KMS-11 (cell line): ENCODE measurements around the gene RNF26.

Source experiments
- H2AFZ ChIP-seq: fragments of 200-600 bp; sonication (generic); 2 replicates; pipeline ENCODE4 v1.6.1; 2016; ENCODE audit warnings: antibody characterized with exemption, mixed run types, low read depth
- H3K27ac ChIP-seq: fragments of 200-600 bp; sonication (generic); 2 replicates; pipeline ENCODE4 v1.6.1; 2016; ENCODE audit warnings: mild to moderate bottlenecking, mixed run types
- H3K27me3 ChIP-seq: fragments of 200-600 bp; sonication (generic); 2 replicates; pipeline ENCODE4 v1.6.1; 2017; ENCODE audit warnings: mild to moderate bottlenecking, low read depth, mixed run types, moderate library complexity; ENCODE audit not compliant: insufficient read depth
- H3K36me3 ChIP-seq: fragments of 200-600 bp; sonication (generic); 2 replicates; pipeline ENCODE4 v1.6.1; 2017; ENCODE audit warnings: mild to moderate bottlenecking, mixed run types; ENCODE audit not compliant: insufficient read depth
- H3K4me1 ChIP-seq: fragments of 200-600 bp; sonication (generic); 2 replicates; pipeline ENCODE4 v1.6.1; 2016; ENCODE audit warnings: mild to moderate bottlenecking, low read depth, mixed run types; ENCODE audit not compliant: poor library complexity, severe bottlenecking
- H3K4me2 ChIP-seq: fragments of 200-600 bp; sonication (generic); 2 replicates; pipeline ENCODE4 v1.7.0; 2016; ENCODE audit warnings: mild to moderate bottlenecking, mixed run types
- H3K4me3 ChIP-seq: fragments of 200-600 bp; sonication (generic); IDR thresholded peaks from 2 replicates; pipeline ENCODE4 v1.6.1; 2017; ENCODE audit warnings: low read depth, low read length, mixed read lengths; ENCODE audit not compliant: insufficient read depth
- H3K79me2 ChIP-seq: fragments of 200-600 bp; sonication (generic); 2 replicates; pipeline ENCODE4 v1.6.1; 2016; ENCODE audit warnings: low read depth, mixed run types; ENCODE audit not compliant: insufficient read depth
- H3K9ac ChIP-seq: fragments of 200-600 bp; sonication (generic); 2 replicates; pipeline ENCODE4 v1.6.1; 2016; ENCODE audit warnings: mild to moderate bottlenecking, mixed run types
- H4K20me1 ChIP-seq: fragments of 200-600 bp; sonication (generic); 2 replicates; pipeline ENCODE4 v1.6.1; 2016; ENCODE audit warnings: mild to moderate bottlenecking, mixed run types; ENCODE audit not compliant: insufficient read depth
- CTCF ChIP-seq: fragments of 200-600 bp; sonication (generic); conservative IDR thresholded peaks from 2 replicates; pipeline ENCODE4 v1.6.1; 2017; ENCODE audit warnings: low read depth, mild to moderate bottlenecking, antibody characterized with exemption, low read length, moderate library complexity, mixed read lengths

Gene RNF26

GRCh38 chr11:119375337-119376196, 41.2 kb downstream of the RNF26 start:
- Histone ChIP-seq H4K20me1 (no peaks in the 10 kb centered on the region), H2AFZ (no peak overlapping the region), H3K4me3 (no peak overlapping the region), H3K9ac (no peak overlapping the region), H3K36me3 (no peaks in the 10 kb centered on the region), H3K4me1 (no peaks in the 10 kb centered on the region), H3K4me2 (no peak overlapping the region), H3K27ac (no peak overlapping the region), H3K79me2 (no peaks in the 10 kb centered on the region), H3K27me3 (no peaks in the 10 kb centered on the region)
- TF ChIP-seq CTCF, result no peak

- no peak overlapping the region for H3K4me2 ChIP-seq
- no peaks in the 10 kb centered on the region for H3K27me3 ChIP-seq
- no peaks in the 10 kb centered on the region for H4K20me1 ChIP-seq
- no peak overlapping the region for H3K4me3 ChIP-seq
- no peak overlapping the region for H3K9ac ChIP-seq
- H3K79me2 ChIP-seq, result no peaks in the 10 kb centered on the region
- H3K36me3 ChIP-seq, result no peaks in the 10 kb centered on the region
- no peaks in the 10 kb centered on the region for H3K4me1 ChIP-seq
- no peak overlapping the region for H2AFZ ChIP-seq
- H3K27ac ChIP-seq, result no peak overlapping the region
- no peak for TF ChIP-seq CTCF
Observed at GRCh38 chr11:119376197-119376847, 42.0 kb downstream of the RNF26 start.

GRCh38 chr11:119377112-119377901, 43.0 kb downstream of the RNF26 start:
- Histone ChIP-seq H3K4me1 (peaks cover 2% of the 10 kb centered on the region), H3K4me3 (no peak overlapping the region), H3K27ac (no peak overlapping the region), H3K79me2 (no peaks in the 10 kb centered on the region), H3K4me2 (no peak overlapping the region), H2AFZ (no peak overlapping the region), H3K36me3 (no peaks in the 10 kb centered on the region), H4K20me1 (no peaks in the 10 kb centered on the region), H3K27me3 (no peaks in the 10 kb centered on the region), H3K9ac (no peak overlapping the region)
- TF ChIP-seq CTCF, result no peak

GRCh38 chr11:119377961-119378667, 43.8 kb downstream of the RNF26 start:
- Histone ChIP-seq H3K9ac (no peak overlapping the region), H2AFZ (no peak overlapping the region), H3K4me2 (no peak overlapping the region), H3K4me1 (peaks cover 3% of the 10 kb centered on the region), H3K36me3 (no peaks in the 10 kb centered on the region), H3K27me3 (no peaks in the 10 kb centered on the region), H4K20me1 (no peaks in the 10 kb centered on the region), H3K27ac (no peak overlapping the region), H3K79me2 (no peaks in the 10 kb centered on the region), H3K4me3 (no peak overlapping the region)
- no peak for TF ChIP-seq CTCF
